WERI-Rb-1 (cell line): ENCODE results near the gene FRMD8.

Source experiments
- DNase-seq: peaks from one replicate; pipeline ENCODE4 v3.0.0-alpha.2; 2020
- H3K27ac ChIP-seq: fragments of 250-450 bp; sonication (Bioruptor Pico); 2 replicates; pipeline ENCODE4 v1.5.1; 2020; ENCODE audit warnings: mild to moderate bottlenecking, moderate library complexity
- H3K27me3 ChIP-seq: fragments of 250-450 bp; sonication (Bioruptor Pico); 2 replicates; pipeline ENCODE4 v1.5.1; 2021; ENCODE audit warnings: mild to moderate bottlenecking, low read depth, moderate library complexity; ENCODE audit not compliant: insufficient read depth, severe bottlenecking
- H3K36me3 ChIP-seq: fragments of 250-450 bp; sonication (Bioruptor Pico); 2 replicates; pipeline ENCODE4 v1.5.1; 2020; ENCODE audit warnings: mild to moderate bottlenecking, moderate library complexity
- H3K4me3 ChIP-seq: 2 replicates; pipeline ENCODE4 v1.5.1; 2011; ENCODE audit warnings: low read depth, mild to moderate bottlenecking, control low read depth, low read length
- H3K9me3 ChIP-seq: fragments of 250-450 bp; sonication (Bioruptor Pico); 2 replicates; pipeline ENCODE4 v1.5.1; 2021; ENCODE audit warnings: mild to moderate bottlenecking, moderate library complexity; ENCODE audit not compliant: severe bottlenecking
- TF ChIP-seq, protein P1 (sequence below): IDR thresholded peaks from 2 replicates; pipeline ENCODE4 v1.5.1; 2011; ENCODE audit warnings: low read depth, mild to moderate bottlenecking, control low read depth, inconsistent platforms, low read length

The FRMD8 gene

DNA sequence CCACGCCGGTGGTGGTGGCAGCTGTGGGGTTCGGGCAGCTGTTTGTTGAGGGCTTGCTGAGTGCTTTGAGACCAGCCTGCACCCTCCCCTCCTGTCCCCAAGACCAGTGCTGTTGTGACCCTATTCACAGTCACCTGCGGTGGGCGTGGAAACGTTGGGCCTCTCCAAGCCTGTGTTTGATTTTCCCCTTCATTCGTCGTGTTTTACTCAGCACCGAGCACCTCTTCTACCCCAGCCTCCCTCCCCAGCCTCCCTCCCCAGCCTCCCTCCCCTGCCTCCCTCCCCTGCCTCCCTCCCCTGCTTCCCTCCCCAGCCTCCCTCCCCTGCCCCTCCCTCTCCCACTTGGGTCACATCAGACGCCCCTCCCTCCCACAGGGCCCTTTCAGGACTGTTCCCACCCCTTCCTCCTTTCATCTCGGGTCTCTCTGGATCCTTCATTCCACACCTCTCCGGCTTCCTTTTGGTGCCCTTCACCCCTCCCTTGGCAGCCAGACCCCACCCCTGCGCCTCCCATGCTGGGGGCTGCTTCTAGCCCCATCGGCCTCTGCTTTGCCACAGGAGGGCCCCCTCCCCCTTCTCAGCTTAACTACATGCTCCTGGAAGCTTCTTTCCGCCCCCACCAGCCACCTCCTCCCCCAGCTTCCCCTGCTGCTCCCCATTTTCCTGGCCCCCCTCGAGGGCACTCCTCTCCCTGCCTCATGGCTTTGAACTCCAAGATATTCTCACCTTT, 14.8 kb downstream of the FRMD8 start:
- H3K4me3 ChIP-seq, result no peak overlapping the region
- no peak for DNase-seq
- peaks cover 53% of the 10 kb centered on the region for H3K36me3 ChIP-seq
- no peak overlapping the region for H3K27ac ChIP-seq
- no peaks in the 10 kb centered on the region for H3K9me3 ChIP-seq
- TF ChIP-seq, protein P1, sequence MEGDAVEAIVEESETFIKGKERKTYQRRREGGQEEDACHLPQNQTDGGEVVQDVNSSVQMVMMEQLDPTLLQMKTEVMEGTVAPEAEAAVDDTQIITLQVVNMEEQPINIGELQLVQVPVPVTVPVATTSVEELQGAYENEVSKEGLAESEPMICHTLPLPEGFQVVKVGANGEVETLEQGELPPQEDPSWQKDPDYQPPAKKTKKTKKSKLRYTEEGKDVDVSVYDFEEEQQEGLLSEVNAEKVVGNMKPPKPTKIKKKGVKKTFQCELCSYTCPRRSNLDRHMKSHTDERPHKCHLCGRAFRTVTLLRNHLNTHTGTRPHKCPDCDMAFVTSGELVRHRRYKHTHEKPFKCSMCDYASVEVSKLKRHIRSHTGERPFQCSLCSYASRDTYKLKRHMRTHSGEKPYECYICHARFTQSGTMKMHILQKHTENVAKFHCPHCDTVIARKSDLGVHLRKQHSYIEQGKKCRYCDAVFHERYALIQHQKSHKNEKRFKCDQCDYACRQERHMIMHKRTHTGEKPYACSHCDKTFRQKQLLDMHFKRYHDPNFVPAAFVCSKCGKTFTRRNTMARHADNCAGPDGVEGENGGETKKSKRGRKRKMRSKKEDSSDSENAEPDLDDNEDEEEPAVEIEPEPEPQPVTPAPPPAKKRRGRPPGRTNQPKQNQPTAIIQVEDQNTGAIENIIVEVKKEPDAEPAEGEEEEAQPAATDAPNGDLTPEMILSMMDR, result no peak
- no peaks in the 10 kb centered on the region for H3K27me3 ChIP-seq

DNA sequence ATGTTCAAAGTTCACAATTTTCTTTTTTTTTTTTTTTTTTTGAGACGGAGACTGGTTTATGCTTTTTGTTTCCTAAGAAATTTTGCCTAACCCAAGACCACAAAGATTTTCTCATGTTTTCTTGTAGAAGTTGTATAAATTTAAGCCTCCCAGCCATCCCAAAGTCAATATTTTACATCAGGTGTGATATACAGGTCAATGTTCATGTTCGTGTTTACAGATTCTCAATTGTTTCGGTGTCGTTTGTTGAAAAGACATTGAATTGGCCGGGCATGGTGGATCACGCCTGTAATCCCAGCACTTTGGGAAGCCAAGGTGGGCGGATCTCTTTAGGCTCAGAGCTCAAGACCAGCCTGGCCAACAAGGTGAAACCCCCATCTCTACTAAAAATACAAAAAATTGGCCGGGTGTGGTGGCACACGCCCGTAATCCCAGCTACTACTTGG, 15.4 kb downstream of the FRMD8 start:
- Histone ChIP-seq H3K36me3 (peaks cover 56% of the 10 kb centered on the region), H3K27ac (no peak overlapping the region)

DNA sequence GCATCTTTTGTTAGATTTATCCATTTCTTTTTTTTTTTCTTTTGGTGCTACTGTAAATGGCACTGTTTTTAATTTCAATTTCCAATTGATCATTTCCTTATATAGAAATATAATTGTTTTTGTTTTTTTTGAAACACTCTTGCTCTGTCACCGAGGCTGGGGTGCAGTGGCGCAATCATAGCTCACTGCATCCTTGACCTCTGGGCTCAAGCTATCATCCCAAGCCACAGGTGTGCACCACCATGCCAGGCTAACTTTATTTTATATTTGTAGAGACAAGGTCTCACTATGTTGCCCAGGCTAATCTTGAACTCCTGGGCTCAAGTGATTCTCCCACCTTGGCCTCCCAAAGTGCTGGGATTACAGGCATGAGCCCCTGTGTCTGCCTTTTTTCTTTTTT, 16.4 kb downstream of the FRMD8 start:
- Histone ChIP-seq H3K36me3 (peaks cover 56% of the 10 kb centered on the region), H3K4me3 (no peak overlapping the region), H3K27me3 (no peaks in the 10 kb centered on the region), H3K27ac (no peak overlapping the region), H3K9me3 (no peaks in the 10 kb centered on the region)
- DNase-seq, result no peak
- TF ChIP-seq, protein P1, result no peak

More for the DNA sequence above, 15.4 kb downstream of the FRMD8 start:
- no peaks in the 10 kb centered on the region for H3K27me3 ChIP-seq
- no peak overlapping the region for H3K4me3 ChIP-seq
- no peaks in the 10 kb centered on the region for H3K9me3 ChIP-seq
- TF ChIP-seq, protein P1, result no peak
- DNase-seq, result no peak

DNA sequence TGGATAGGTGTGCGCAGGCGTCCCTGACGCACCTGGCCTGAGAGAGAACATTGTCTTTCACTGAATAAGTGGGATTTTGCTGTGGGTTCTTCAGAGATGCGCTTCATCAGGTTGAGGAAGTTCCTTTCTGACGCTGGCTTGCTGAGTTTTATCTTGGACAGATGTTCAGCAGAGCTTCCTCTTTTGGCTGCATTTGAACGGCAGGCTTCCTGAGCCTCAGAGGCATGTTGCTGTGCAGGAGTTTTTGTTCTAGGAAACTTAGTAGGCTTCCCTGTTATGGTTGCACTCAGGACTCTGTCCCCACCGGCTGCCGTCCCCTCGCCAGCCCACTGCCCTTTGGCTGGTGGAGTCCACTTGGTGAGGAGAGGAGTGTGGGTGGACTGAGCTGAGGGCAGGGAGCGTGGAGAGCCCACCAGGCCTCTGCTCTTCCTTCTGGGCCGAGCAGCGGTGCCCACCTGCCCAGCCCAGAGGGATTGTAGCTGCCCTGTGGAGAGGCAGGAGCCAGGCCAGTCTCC, 17.2 kb downstream of the FRMD8 start:
- Histone ChIP-seq H3K4me3 (no peak overlapping the region), H3K9me3 (no peaks in the 10 kb centered on the region), H3K36me3 (peaks cover 54% of the 10 kb centered on the region), H3K27ac (no peak overlapping the region), H3K27me3 (no peaks in the 10 kb centered on the region)
- TF ChIP-seq, protein P1, result no peak
- DNase-seq, result no peak

DNA sequence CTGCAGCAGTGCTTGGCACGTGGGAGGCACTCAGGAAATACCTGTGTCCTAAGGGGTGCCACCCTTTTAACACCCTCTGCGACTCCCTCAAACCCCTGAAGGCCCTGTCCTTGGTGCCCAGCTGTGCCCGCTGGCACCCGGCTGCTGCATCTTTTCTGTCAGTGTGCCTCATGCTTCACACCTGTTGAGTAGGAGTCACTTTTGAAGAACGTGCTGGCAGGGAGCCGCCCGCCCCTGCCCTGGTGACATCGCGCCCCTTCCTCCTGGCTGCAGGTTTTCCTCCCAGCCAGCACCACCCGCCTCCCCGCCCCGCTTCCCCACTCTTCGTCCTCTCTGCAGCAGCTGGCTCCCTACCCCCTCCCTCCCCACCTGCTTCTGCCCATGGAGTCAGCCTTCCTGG, 17.8 kb downstream of the FRMD8 start:
- Histone ChIP-seq H3K27me3 (no peaks in the 10 kb centered on the region), H3K4me3 (no peak overlapping the region), H3K27ac (no peak overlapping the region), H3K36me3 (peaks cover 55% of the 10 kb centered on the region), H3K9me3 (no peaks in the 10 kb centered on the region)
- TF ChIP-seq, protein P1, result no peak
- no peak for DNase-seq
